Peyer's patch (tissue), 4 donors: ENCODE results near the gene NALCN. TPM values are rescaled to one million over a fixed set of nuclear protein-coding genes. Genes with fewer than 3 reads are reported as not detected.

ENCODE experiments used
- DNase-seq, 3 donors: peaks; one replicate each; pipeline ENCODE4 v3.0.0-alpha.2; 2017 to 2019
- H3K27ac ChIP-seq, 4 donors: fragments of 200-600 bp; sonication (generic); one replicate each; pipeline ENCODE4 v1.5.1; 2016 to 2019
- H3K27me3 ChIP-seq, 2 donors: fragments of 200-600 bp; sonication (generic); one replicate each; pipeline ENCODE4 v1.5.1; 2019
- H3K36me3 ChIP-seq, 3 donors: fragments of 200-600 bp; sonication (generic); one replicate each; pipeline ENCODE4 v1.5.1; 2016 to 2019
- H3K4me1 ChIP-seq, 4 donors: fragments of 200-600 bp; sonication (generic); one replicate each; pipeline ENCODE4 v1.5.1; 2016 to 2019
- H3K4me3 ChIP-seq, 4 donors: fragments of 200-600 bp; sonication (generic); 1 replicate in 3 of 4; 2 replicates in 1 of 4; pipeline ENCODE4 v1.5.1; 2016 to 2019; ENCODE audit warnings: mild to moderate bottlenecking in 1 of 4
- H3K9me3 ChIP-seq, 4 donors: fragments of 200-600 bp; sonication (generic); one replicate each; pipeline ENCODE4 v1.5.1; 2016 to 2019; ENCODE audit warnings: mild to moderate bottlenecking in 1 of 4
- POLR2A ChIP-seq, 2 donors: fragments of 450-650 bp; IDR thresholded peaks; one replicate each; pipeline ENCODE4 v1.5.1; 2017; ENCODE audit warnings: antibody characterized with exemption in 2 of 2, mild to moderate bottlenecking in 2 of 2, moderate library complexity in 2 of 2
- total RNA-seq, 4 donors: library from RNA; depleted of rRNA; stranded (reverse); fragments of >200 nt; gene quantifications; one replicate each; pipeline ENCODE4 v1.1.0, GENCODE V29; 2016
- TF ChIP-seq, protein P1 (sequence below), 6 experiments: fragments of 450-650 bp in 4 of 6; fragments of 200-600 bp in 2 of 6; sonication (generic) in 1 of 6; IDR thresholded peaks; one replicate each; pipeline ENCODE4 v1.5.1; 2017 to 2019; ENCODE audit warnings: antibody characterized with exemption in 6 of 6, mild to moderate bottlenecking in 3 of 6, moderate library complexity in 1 of 6

Gene NALCN
- total RNA-seq, 4 donors from 2014 or later = 0.13 to 0.18 TPM; not detected in 2

DNA sequence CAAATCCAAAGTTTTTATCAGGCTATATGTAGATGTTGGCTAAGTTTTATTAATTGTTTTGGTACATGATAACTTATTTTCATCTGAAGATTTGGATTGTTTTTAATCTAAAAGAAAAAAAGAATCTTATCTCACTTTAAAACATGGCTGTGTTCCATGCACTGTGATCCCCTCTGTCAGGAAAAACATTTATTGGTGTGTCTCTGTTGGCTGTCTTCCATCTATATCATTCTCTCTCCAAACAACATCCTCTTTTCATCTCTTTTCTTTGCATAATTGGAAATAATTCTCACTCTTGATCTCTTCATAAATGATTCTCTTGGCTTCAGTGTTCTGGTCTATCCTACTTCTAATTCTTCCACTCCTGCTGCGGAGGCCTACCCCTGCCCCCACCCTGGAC lies 4.2 kb downstream of the NALCN start:
- TF ChIP-seq POLR2A (IDR thresholded peaks at IDR 0.05) = no peak
- TF ChIP-seq, protein P1, sequence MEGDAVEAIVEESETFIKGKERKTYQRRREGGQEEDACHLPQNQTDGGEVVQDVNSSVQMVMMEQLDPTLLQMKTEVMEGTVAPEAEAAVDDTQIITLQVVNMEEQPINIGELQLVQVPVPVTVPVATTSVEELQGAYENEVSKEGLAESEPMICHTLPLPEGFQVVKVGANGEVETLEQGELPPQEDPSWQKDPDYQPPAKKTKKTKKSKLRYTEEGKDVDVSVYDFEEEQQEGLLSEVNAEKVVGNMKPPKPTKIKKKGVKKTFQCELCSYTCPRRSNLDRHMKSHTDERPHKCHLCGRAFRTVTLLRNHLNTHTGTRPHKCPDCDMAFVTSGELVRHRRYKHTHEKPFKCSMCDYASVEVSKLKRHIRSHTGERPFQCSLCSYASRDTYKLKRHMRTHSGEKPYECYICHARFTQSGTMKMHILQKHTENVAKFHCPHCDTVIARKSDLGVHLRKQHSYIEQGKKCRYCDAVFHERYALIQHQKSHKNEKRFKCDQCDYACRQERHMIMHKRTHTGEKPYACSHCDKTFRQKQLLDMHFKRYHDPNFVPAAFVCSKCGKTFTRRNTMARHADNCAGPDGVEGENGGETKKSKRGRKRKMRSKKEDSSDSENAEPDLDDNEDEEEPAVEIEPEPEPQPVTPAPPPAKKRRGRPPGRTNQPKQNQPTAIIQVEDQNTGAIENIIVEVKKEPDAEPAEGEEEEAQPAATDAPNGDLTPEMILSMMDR (IDR thresholded peaks at IDR 0.05) = no peak
- no peak overlapping the region for H3K4me3 ChIP-seq
- H3K36me3 ChIP-seq = no peaks in the 10 kb centered on the region
- DNase-seq = no peak
- H3K27ac ChIP-seq = no peak overlapping the region
- no peaks in the 10 kb centered on the region for H3K9me3 ChIP-seq
- no peaks in the 10 kb centered on the region for H3K27me3 ChIP-seq
- no peaks in the 10 kb centered on the region for H3K4me1 ChIP-seq

DNA sequence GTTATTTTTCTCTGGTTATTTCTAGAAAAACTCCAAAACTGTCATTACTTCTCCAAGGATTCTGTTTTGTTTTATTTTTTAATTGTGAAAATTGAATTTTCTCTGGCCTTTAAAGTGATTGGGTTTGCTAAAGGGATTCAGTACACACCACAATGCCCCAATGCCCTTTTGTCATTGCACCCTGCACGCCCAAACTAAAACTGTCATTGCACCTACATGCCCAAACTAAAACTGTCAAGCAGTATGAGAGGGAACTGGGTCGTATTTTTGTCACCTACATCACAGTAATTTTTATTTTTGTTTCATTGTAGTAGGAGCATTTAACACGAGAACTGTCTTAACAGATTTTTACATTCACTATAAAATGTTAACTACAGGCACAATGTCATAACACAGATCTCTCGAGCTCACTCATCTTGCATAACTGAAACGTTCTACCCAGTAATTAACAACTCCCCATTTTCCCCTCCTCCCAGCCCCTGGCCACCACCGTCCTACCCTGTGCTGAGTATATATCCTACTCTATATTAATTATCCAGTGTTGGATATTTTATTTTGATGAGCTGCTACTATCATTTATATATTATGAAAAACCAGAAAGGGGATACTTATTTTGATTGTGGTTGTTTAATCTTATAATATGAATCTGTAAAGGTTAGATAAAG lies 7.2 kb downstream of the NALCN start:
- H3K27me3 ChIP-seq = no peaks in the 10 kb centered on the region
- TF ChIP-seq, protein P1 (IDR thresholded peaks at IDR 0.05) = no peak
- TF ChIP-seq POLR2A (IDR thresholded peaks at IDR 0.05) = no peak
- no peaks in the 10 kb centered on the region for H3K36me3 ChIP-seq
- H3K9me3 ChIP-seq = no peaks in the 10 kb centered on the region
- H3K27ac ChIP-seq = no peak overlapping the region
- no peak overlapping the region for H3K4me3 ChIP-seq
- no peaks in the 10 kb centered on the region for H3K4me1 ChIP-seq
- no peak for DNase-seq

DNA sequence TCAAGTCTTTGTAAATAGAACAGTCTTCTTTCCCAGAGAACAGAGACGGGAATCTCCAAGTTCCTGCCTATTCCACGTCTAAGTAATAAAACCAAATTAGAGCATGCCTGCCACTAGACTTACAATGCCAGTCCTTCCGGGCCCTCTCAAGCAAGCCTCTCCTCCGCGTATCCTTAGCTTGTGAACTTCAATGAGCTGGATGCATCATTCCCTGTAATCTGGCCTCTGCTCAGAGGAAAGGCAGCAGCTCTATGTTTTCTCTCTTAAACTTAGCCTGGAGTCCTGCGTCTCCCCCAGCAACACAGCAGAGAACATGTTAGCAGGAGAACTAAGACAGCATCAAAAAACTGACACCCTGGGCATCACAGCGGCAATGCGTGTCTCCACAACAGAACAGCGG lies 8.2 kb downstream of the NALCN start:
- Histone ChIP-seq H3K27ac (no peak overlapping the region), H3K4me3 (no peak overlapping the region), H3K4me1 (no peaks in the 10 kb centered on the region), H3K27me3 (no peaks in the 10 kb centered on the region), H3K9me3 (no peaks in the 10 kb centered on the region), H3K36me3 (no peaks in the 10 kb centered on the region)
- DNase-seq = no peak
- TF ChIP-seq POLR2A (IDR thresholded peaks at IDR 0.05) = no peak
- TF ChIP-seq, protein P1 (IDR thresholded peaks at IDR 0.05) = no peak

DNA sequence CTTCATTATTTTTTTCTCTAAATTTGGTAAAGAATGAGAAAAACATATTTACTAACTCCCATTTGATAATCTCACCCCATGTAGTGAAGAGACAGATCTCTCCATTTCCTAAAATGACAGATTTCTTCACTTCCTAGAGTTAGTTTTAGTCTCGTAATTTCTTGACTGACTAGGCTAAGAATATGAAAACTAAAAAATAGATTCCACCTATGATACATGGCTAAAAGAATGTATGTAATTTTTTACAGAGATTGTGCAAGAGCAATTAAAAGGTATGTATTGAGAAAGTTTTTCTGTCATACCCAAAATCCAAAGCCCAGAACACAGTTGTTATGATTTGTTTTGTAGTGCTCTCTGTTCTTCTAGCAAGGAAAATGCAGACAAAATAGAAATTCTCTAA lies 9.5 kb downstream of the NALCN start:
- Histone ChIP-seq H3K27ac (no peak overlapping the region), H3K4me3 (no peak overlapping the region), H3K9me3 (no peaks in the 10 kb centered on the region), H3K36me3 (no peaks in the 10 kb centered on the region), H3K4me1 (no peaks in the 10 kb centered on the region), H3K27me3 (no peaks in the 10 kb centered on the region)
- TF ChIP-seq, protein P1 (IDR thresholded peaks at IDR 0.05) = no peak
- no peak for TF ChIP-seq POLR2A (IDR thresholded peaks at IDR 0.05)
- DNase-seq = no peak

DNA sequence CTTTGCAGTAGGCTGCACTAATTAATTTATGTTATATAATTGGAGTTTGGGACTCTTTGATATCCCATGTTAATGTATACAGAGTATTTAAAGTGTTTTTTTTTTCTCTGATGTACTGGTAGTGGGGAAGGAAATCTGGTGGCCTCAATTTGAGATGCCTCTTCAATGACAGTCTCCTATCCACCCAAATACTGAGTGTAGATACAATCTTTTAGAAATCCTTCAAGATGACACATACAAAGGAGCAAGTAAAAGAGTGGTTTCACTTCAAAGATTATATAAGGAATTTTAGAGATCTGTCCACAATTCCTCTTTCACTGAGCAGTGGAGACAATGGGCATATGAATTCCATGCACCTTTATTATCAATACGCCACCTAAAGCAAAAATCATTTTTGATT lies 15.1 kb downstream of the NALCN start:
- DNase-seq = no peak
- TF ChIP-seq, protein P1 (IDR thresholded peaks at IDR 0.05) = no peak
- TF ChIP-seq POLR2A (IDR thresholded peaks at IDR 0.05) = no peak
- no peaks in the 10 kb centered on the region for H3K36me3 ChIP-seq

DNA sequence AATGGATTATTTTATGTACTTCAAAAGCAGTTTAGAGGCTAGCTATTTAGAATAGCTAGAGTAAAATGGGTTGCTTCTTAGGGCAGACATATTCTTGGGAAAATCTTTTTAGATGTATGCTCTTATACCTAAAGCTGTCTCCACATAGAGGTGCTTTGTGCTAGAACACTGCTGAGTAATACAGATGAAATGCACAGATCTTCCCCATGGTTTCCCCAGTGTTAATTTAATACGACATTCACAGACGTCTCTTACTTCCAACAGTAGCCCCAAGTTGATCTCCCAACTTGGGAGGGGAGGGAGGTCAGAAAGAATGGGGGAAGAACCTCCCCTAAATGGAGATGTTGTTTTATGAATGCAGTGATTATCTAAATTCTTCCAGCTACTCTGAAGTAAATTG lies 16.9 kb downstream of the NALCN start:
- no peak for TF ChIP-seq POLR2A (IDR thresholded peaks at IDR 0.05)
- TF ChIP-seq, protein P1 (IDR thresholded peaks at IDR 0.05) = no peak
- H3K4me1 ChIP-seq = no peaks in the 10 kb centered on the region
- no peak for DNase-seq
- no peaks in the 10 kb centered on the region for H3K36me3 ChIP-seq
- H3K27ac ChIP-seq = no peak overlapping the region
- H3K27me3 ChIP-seq = no peaks in the 10 kb centered on the region
- H3K4me3 ChIP-seq = no peak overlapping the region
- H3K9me3 ChIP-seq = no peaks in the 10 kb centered on the region

More for the DNA sequence above, 15.1 kb downstream of the NALCN start:
- Histone ChIP-seq H3K9me3 (no peaks in the 10 kb centered on the region), H3K27me3 (no peaks in the 10 kb centered on the region), H3K4me1 (no peaks in the 10 kb centered on the region), H3K4me3 (no peak overlapping the region), H3K27ac (no peak overlapping the region)
